Embryonic facial prominence (tissue), 1 donor: ENCODE results near the gene ZC3H10.
"Not testable (repeated sequence)": the region's sequence is repeated elsewhere in the genome, so short reads cannot be mapped to it uniquely, and the experiment has no call there.

Experiments
- DNase-seq: peaks from one replicate; pipeline ENCODE4 v3.0.0-alpha.2; 2016; ENCODE audit errors: extremely low spot score

ZC3H10 gene

DNA sequence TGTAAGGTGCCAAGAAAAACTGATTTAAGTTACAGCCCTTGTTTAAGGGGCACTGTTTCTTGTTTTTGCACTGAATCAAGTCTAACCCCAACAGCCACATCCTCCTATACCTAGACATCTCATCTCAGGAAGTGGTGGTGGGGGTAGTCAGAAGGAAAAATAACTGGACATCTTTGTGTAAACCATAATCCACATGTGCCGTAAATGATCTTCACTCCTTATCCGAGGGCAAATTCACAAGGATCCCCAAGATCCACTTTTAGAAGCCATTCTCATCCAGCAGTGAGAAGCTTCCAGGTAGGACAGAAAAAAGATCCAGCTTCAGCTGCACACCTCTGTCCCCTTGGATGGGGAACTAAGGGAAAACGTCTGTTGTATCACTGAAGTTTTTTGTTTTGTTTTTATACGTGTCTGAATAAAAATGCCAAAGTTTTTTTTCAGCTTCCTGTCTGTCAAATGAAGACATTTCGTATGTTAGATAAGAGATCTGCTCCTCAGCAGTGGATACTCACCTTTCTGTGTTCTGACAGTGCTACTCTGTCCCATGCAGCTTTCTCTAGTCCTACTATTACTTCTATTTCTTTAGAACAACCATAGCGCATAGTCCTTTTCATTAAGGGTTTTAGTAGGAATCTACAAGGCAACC is 14.9 kb upstream of the ZC3H10 start:
- DNase-seq = no peak

GRCh38 chr12:56103823-56104108 is 14.3 kb upstream of the ZC3H10 start:
- no peak for DNase-seq

DNA sequence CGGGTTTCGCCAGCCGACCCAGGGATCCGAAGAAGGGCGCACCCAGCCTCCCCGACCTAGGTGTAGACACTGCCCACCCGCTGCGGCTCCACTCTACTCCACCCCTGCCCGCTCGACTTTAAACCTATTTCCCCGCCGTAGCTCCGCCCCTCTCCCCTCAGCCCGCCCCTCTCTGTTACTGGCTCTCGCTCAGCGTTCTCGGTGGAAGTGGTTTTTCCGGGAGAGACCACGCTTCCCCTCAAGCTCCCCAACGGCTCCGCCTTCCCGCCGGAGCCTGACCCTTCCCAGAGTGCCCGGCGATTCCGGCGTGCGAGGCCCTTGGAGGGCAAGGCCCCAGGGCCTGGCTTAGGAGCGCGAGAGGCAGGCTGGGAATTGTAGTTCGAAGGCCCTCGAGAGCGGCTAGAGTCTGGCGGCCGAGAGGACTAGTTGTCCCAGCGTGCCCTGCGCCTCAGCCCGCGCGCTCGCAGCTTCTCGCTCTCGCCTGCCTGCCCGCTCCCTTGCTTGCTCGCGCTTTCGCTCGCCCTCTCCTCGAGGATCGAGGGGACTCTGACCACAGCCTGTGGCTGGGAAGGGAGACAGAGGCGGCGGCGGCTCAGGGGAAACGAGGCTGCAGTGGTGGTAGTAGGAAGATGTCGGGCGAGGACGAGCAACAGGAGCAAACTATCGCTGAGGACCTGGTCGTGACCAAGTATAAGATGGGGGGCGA is 13.8 kb upstream of the ZC3H10 start, which contains the start of gene PA2G4:
PA2G4 (plus strand) TSS at position 451 of the 706 bp plus-strand sequence; CDS start at position 630, 179 bp downstream.
- DNase-seq = peak; percentile 94

GRCh38 chr12:56104815-56105608 is 13.1 kb upstream of the ZC3H10 start:
- DNase-seq = no peak

- DNase-seq = no peak
These were observed 12.5 kb upstream of the ZC3H10 start for GRCh38 chr12:56105609-56105902.

GRCh38 chr12:56107242-56107641 is 10.8 kb upstream of the ZC3H10 start:
- no peak for DNase-seq

- no peak for DNase-seq
These were observed 7.5 kb upstream of the ZC3H10 start for GRCh38 chr12:56110571-56110970.

GRCh38 chr12:56114084-56114483 is 4.0 kb upstream of the ZC3H10 start:
- no peak for DNase-seq

DNA sequence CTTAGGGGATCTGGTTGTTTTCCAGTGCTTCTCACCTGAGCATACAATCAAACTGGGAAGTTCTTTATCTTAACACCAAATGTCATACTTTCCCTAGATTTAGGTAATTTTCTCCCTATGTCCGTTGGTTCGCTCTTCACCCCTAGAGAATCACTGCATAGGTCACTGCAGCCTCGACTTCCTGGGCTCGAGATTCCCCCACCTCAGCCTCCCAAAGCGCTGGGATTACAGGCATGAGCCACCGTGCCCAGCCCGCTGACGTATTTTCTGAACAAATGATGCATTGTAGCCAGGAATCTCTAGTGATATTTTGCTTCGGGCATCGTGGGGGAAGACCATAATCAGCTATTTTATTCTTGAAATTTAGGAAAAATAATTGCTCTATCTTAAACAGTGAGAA is 2.7 kb upstream of the ZC3H10 start:
- DNase-seq = no peak

DNA sequence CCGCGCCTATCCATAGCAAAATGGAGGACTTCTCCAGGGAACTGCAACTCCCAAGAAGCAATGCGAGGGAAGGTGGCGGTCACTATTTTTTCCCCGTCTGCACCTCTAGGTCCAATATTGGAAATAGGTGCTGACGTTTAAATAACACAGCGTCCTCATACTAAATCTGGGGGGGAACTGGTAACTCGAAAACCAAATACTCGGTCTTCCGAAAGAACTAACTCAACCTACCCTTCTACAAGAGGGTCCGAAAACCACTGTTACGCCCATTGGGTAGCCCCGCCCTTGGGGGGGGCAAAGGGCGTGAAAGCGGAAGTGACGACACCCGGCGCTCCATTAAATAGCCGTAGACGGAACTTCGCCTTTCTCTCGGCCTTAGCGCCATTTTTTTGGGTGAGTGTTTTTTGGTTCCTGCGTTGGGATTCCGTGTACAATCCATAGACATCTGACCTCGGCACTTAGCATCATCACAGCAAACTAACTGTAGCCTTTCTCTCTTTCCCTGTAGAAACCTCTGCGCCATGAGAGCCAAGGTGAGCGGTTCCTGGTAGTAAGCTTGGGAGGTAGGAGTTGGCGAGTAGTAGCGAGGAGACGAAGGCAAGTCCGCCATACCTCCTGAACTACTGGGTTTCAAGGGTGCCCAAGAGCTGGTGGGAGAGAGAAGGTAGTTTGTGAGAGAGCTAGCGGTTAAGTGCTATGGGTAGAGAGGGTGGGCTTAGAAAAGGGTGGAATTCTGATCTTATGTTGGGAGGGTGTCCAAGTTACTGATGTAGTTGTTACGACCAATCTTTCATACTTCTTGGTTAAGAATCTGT is 1.6 kb upstream of the ZC3H10 start, which contains the start of gene RPL41:
RPL41 (plus strand) TSS at position 367 of the 815 bp plus-strand sequence.
- peak; percentile 90 for DNase-seq

DNA sequence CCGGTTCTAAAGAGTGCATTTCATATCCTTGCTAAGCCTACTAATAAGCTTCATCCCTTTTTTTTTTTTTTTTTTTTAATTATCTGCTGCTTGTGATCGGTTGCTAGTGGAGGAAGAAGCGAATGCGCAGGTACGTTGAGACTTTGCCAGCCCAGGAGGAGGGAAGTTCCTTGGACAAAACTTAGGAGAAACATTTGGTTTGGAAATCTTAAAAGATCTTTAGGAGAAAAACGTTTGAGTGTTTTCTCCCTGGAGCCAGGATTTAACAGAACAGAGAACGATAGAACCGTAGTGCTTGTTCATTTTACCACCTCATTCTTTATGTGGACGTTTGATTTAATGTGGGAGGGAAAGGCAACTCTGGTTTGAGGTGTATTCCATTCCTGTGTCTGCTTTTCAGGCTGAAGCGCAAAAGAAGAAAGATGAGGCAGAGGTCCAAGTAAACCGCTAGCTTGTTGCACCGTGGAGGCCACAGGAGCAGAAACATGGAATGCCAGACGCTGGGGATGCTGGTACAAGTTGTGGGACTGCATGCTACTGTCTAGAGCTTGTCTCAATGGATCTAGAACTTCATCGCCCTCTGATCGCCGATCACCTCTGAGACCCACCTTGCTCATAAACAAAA is 872 bp upstream of the ZC3H10 start:
- not testable (repeated sequence) for DNase-seq

DNA sequence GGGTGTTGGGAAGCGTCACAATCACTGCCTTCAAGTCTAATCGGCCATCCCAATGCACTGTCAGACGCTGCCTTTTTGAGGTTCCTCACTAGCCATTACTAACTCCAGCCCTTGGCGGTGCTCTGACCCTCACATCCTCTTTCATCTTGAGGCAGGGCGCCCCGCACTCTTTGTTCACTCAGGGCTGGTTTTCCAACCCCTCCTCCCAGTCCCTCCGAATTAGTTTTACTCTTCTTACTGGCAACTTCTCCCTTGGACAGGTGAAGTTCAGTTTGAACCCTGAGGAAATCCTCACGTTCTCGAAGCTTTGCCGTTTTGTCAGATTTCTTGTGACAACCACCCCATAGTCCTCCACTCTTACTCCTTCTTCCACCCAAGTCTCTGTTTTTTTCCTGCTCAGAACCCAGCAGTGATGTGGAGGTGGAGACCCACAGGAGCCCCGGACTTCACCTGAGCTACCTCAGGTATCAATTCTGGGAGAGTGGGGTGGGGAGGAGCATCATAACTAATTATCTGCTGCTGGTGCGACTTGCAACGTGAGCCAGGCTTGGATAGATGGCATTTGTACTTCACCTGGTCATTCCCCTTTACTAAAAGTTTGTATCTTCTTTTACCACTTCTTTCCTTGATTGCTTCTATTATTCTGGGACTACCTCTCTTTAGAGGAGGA is 757 bp downstream of the ZC3H10 start:
- no peak for DNase-seq

DNA sequence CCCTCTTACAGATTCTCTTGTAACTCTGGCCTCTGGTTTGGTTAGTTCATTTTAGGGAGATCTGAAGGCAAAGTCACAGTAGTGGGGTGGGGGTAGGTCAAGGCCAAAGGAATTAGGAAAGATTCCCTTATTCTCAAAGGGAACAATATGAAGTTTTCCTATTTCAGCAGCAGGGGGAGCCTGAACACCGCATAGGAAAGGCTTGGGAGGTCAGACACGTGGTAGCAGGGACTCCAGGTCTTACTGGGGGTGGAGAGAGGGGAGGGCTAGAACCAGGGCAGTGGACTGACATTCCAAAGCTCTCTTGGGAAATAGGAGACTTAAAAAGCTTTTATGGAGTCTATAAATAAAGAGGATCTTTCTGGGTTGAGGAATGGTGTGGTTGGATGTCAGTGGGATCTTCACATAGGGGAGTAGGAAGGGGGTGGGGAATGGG is 1.3 kb downstream of the ZC3H10 start:
- peak; percentile 73 for DNase-seq

- no peak for DNase-seq
These were observed 2.2 kb downstream of the ZC3H10 start for GRCh38 chr12:56120158-56120846.

DNA sequence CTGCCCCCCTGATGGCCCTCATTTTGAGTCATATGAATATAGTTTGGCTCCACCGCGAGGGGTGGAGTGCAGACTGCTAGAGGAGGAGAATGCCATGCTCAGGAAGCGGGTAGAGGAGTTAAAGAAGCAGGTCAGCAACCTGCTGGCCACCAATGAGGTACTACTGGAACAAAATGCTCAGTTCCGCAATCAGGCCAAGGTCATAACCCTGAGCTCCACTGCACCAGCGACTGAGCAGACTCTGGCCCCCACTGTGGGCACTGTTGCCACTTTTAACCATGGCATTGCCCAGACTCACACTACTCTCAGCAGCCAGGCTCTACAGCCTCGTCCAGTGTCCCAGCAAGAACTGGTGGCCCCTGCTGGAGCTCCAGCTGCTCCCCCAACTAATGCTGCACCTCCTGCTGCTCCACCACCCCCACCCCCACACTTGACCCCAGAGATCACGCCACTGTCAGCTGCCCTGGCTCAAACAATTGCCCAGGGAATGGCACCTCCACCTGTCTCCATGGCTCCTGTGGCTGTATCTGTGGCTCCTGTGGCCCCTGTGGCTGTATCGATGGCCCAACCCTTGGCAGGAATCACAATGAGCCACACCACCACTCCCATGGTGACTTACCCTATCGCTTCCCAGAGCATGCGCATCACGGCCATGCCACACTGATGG is 3.3 kb downstream of the ZC3H10 start:
- DNase-seq = no peak

GRCh38 chr12:56122637-56123036 is 4.6 kb downstream of the ZC3H10 start:
- DNase-seq = no peak

GRCh38 chr12:56124133-56124532 is 6.1 kb downstream of the ZC3H10 start:
- DNase-seq = no peak

DNA sequence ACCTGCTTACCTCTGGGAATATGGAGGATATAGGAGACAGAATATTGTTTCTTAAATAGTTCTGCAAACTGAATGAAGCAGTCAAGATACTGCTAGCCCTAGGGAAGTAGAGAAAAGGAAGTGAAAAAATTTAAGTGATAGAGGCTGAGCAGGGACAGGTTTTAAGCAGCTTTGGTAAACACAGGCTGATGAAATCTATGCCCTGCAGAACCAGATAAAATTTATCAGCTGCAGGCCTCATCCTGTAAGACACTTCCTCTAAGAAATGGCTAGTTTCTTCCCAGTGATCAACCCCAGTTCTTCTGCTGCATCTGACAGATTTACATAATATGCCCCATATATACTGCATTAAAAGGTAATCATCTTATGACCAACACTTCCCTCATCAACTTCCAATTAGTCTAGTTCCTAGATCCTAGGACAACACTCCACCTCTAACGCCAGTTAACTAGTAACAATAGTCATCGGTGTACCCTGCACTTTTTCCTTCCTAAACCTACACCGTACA is 8.7 kb downstream of the ZC3H10 start:
- DNase-seq = no peak

GRCh38 chr12:56127485-56127887 is 9.4 kb downstream of the ZC3H10 start:
- DNase-seq = no peak
